A673 (cell line): ENCODE results near the gene EMID1.

ENCODE experiments used
- CTCF ChIP-seq: fragments of 300-800, 200-600 bp; sonication (generic); conservative IDR thresholded peaks from 2 replicates; pipeline ENCODE4 v1.5.1; 2017; ENCODE audit warnings: low read depth, mild to moderate bottlenecking, antibody characterized with exemption, low read length, moderate library complexity, mixed read lengths
- EZH2 ChIP-seq: fragments of 200-600 bp; sonication (generic); IDR thresholded peaks from 2 replicates; pipeline ENCODE4 v1.6.1; 2017; ENCODE audit warnings: borderline replicate concordance, low read depth, mild to moderate bottlenecking, mixed read lengths, antibody characterized with exemption, low read length; ENCODE audit not compliant: poor library complexity, severe bottlenecking

- no peak for TF ChIP-seq EZH2
- TF ChIP-seq CTCF = no peak
Observed at GRCh38 chr22:29212743-29213142, 7.0 kb downstream of the EMID1 start.
